Osteocyte (in vitro differentiated cells): ENCODE data around the gene RGS9BP. TPM values are rescaled to one million over a fixed set of nuclear protein-coding genes. Genes with fewer than 3 reads are reported as not detected.

Source experiments
- DNase-seq: peaks from one replicate; pipeline ENCODE4 v3.0.0; 2021; ENCODE audit warnings: mixed read lengths; ENCODE audit not compliant: unreplicated experiment; ENCODE audit errors: extremely low spot score
- H3K27ac Mint-ChIP-seq: one replicate; pipeline ENCODE4 v1.8.0; 2021; ENCODE audit warnings: mild to moderate bottlenecking, mixed read lengths; ENCODE audit not compliant: unreplicated experiment
- H3K27me3 Mint-ChIP-seq: one replicate; pipeline ENCODE4 v1.8.0; 2021; ENCODE audit warnings: mixed read lengths; ENCODE audit not compliant: unreplicated experiment
- H3K36me3 Mint-ChIP-seq: one replicate; pipeline ENCODE4 v1.8.0; 2021; ENCODE audit warnings: mixed read lengths; ENCODE audit not compliant: unreplicated experiment
- H3K4me1 Mint-ChIP-seq: one replicate; pipeline ENCODE4 v1.8.0; 2021; ENCODE audit warnings: mixed read lengths; ENCODE audit not compliant: unreplicated experiment
- H3K4me3 Mint-ChIP-seq: one replicate; pipeline ENCODE4 v1.8.0; 2021; ENCODE audit warnings: mild to moderate bottlenecking, moderate library complexity, mixed read lengths; ENCODE audit not compliant: unreplicated experiment
- H3K9me3 Mint-ChIP-seq: one replicate; pipeline ENCODE4 v1.8.0; 2021; ENCODE audit warnings: mixed read lengths; ENCODE audit not compliant: unreplicated experiment
- CTCF ChIP-seq: fragments of 200-600 bp; sonication (generic); IDR thresholded peaks from 2 replicates; pipeline ENCODE4 v1.5.0; 2021; ENCODE audit warnings: antibody characterized with exemption, mild to moderate bottlenecking, moderate library complexity
- total RNA-seq: library from RNA; stranded (reverse); gene quantifications from 2 replicates; pipeline ENCODE4 v1.2.1, GENCODE V29; 2021

RGS9BP gene
- total RNA-seq, 1 donor from 2014 or later: 0.86 TPM

- Mint-ChIP-seq H3K9me3 (no peaks in the 10 kb centered on the region), H3K27ac (peak within 1 kb of the TSS; percentile 50), H3K27me3 (peaks cover 15% of the 10 kb centered on the region), H3K4me3 (peak within 1 kb of the TSS; percentile 90), H3K36me3 (no peaks in the 10 kb centered on the region), H3K4me1 (peaks cover 27% of the 10 kb centered on the region)
- TF ChIP-seq CTCF: no peak
- DNase-seq: peak; percentile 99
Measured at GRCh38 chr19:32674931-32675719, 523 bp upstream of the RGS9BP start, which contains the start of gene ANKRD27. ANKRD27 (minus strand) TSS chr19:32675180; CDS start chr19:32659015, 16,165 bp downstream.

- H3K4me1 Mint-ChIP-seq: peaks cover 24% of the 10 kb centered on the region
- no peak overlapping the region for H3K27ac Mint-ChIP-seq
- peaks cover 21% of the 10 kb centered on the region for H3K27me3 Mint-ChIP-seq
- no peak for DNase-seq
- no peak for TF ChIP-seq CTCF
- H3K36me3 Mint-ChIP-seq: no peaks in the 10 kb centered on the region
- H3K4me3 Mint-ChIP-seq: peak overlapping the region; percentile 75
- no peaks in the 10 kb centered on the region for H3K9me3 Mint-ChIP-seq
Measured at GRCh38 chr19:32676186-32676894, 692 bp downstream of the RGS9BP start.

DNA sequence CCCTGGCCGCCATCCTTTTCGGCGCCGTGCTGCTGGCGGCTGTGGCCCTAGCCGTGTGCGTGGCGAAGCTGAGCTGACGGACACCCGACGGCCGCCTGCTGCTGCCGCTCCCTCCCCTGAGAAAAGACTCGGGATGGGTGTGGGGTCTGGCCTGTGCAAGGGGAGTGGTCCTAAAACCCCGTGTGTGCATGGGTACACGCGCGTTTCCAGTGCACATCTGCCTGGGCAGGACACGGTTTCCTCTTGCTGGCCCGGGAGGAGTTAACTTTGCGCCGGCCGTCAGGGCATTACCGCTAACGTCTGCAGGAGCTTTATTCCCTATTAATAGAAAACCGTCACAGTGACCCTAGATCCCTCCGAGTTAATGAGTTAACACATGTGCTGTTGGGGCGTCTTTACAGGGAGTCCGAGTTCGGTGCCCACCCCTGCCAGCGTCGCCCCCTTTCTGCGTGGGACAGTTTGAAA lies 1.3 kb downstream of the RGS9BP start:
- Mint-ChIP-seq H3K4me3 (peak overlapping the region; percentile 10), H3K27ac (no peak overlapping the region), H3K9me3 (no peaks in the 10 kb centered on the region), H3K36me3 (no peaks in the 10 kb centered on the region), H3K27me3 (peaks cover 21% of the 10 kb centered on the region), H3K4me1 (peaks cover 18% of the 10 kb centered on the region)
- TF ChIP-seq CTCF: no peak
- DNase-seq: no peak

DNA sequence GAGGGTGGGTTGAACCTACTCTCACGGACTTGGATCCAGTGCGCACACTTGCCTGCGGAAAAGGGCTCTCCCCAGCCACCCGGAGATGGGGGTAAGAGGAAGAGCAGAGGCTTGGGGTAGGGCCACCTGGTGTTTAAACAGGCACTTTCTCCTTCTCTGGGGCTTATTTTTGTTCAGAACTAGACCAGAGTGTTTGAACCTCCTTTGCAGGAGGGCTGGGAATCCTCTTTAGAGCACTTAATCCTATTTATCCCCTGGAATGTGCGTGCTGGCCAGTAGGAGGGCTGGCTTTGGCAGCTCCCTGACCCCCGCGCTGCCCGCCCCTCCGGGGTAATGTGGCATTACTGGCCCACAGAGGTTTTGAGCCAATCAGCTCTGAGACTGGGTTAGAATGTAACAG lies 2.0 kb downstream of the RGS9BP start:
- DNase-seq: no peak
- Mint-ChIP-seq H3K36me3 (no peaks in the 10 kb centered on the region), H3K9me3 (no peaks in the 10 kb centered on the region), H3K27ac (no peak overlapping the region), H3K27me3 (peaks cover 23% of the 10 kb centered on the region), H3K4me3 (no peak overlapping the region), H3K4me1 (peaks cover 17% of the 10 kb centered on the region)
- no peak for TF ChIP-seq CTCF

DNA sequence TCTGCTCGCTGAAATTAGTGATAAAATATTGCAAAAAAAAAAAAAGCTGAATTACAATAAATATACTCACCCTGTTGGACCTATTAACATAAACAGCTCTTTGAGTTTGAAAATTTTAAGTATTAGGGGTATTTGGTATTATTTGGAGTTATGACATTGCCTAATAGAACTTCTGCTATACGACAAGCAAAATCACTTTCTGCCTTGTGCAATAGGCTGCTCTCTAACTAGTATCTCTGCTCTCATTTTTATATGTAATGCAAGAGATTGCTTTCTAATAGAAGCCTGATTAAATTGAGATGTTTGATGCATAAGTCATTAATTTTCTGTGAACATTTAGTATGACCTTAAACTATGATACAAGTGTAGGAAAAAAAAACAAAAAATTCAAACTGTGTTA lies 5.3 kb downstream of the RGS9BP start:
- no peaks in the 10 kb centered on the region for H3K36me3 Mint-ChIP-seq
- no peak overlapping the region for H3K4me3 Mint-ChIP-seq
- peaks cover 5% of the 10 kb centered on the region for H3K4me1 Mint-ChIP-seq

More for the DNA sequence above, 5.3 kb downstream of the RGS9BP start:
- Mint-ChIP-seq H3K27me3 (peaks cover 23% of the 10 kb centered on the region), H3K9me3 (no peaks in the 10 kb centered on the region), H3K27ac (no peak overlapping the region)
- no peak for TF ChIP-seq CTCF
- DNase-seq: no peak
